SK-N-SH treated with all-trans-retinoic acid at 6 μM for 48 hours (cell line): ENCODE measurements around the gene CPTP.

Source experiments
- ATAC-seq: fragments of 200-7000 bp; cut with Tn5 transposase; 3 replicates; pipeline ENCODE4 v1.9.1; 2020; ENCODE audit warnings: mild to moderate bottlenecking, moderate library complexity
- ARNTL ChIP-seq: fragments of 450-650 bp; formaldehyde crosslinking; IDR thresholded peaks from 2 replicates; pipeline ENCODE4 v1.5.0; 2020; ENCODE audit warnings: low read depth, mild to moderate bottlenecking, moderate library complexity, borderline replicate concordance
- BACH2 ChIP-seq: fragments of 250-450 bp; sonication (Bioruptor Pico); IDR thresholded peaks from 2 replicates; pipeline ENCODE4 v1.9.0; 2021; ENCODE audit warnings: mild to moderate bottlenecking, borderline replicate concordance
- CSDC2 ChIP-seq: fragments of 250-450 bp; sonication (Bioruptor Pico); IDR thresholded peaks from 2 replicates; pipeline ENCODE4 v1.5.0; 2020; ENCODE audit warnings: mild to moderate bottlenecking, moderate library complexity
- ESRRG ChIP-seq: fragments of 250-450 bp; sonication (Bioruptor Pico); IDR thresholded peaks from 2 replicates; pipeline ENCODE4 v1.6.1; 2021; ENCODE audit warnings: mild to moderate bottlenecking
- GLIS3 ChIP-seq: fragments of 250-450 bp; sonication (Bioruptor Pico); IDR thresholded peaks from 2 replicates; pipeline ENCODE4 v1.5.0; 2020; ENCODE audit warnings: mild to moderate bottlenecking, moderate library complexity
- ISL1 ChIP-seq: fragments of 250-450 bp; sonication (Bioruptor Pico); IDR thresholded peaks from 2 replicates; pipeline ENCODE4 v2.1.2; 2022; ENCODE audit warnings: mild to moderate bottlenecking, moderate library complexity
- OSR1 ChIP-seq: fragments of 250-450 bp; sonication (Bioruptor Pico); IDR thresholded peaks from 2 replicates; pipeline ENCODE4 v1.8.0; 2022; ENCODE audit warnings: moderate library complexity, mild to moderate bottlenecking, inconsistent platforms
- PPARA ChIP-seq: fragments of 250-450 bp; sonication (Bioruptor Pico); IDR thresholded peaks from 2 replicates; pipeline ENCODE4 v1.5.0; 2020; ENCODE audit warnings: mild to moderate bottlenecking, borderline replicate concordance
- TCF4 ChIP-seq: fragments of 250-450 bp; sonication (Bioruptor Pico); IDR thresholded peaks from 2 replicates; pipeline ENCODE4 v1.8.0; 2021; ENCODE audit warnings: mild to moderate bottlenecking, moderate library complexity, borderline replicate concordance
- TOX ChIP-seq: fragments of 250-450 bp; sonication (Bioruptor Pico); IDR thresholded peaks from 2 replicates; pipeline ENCODE4 v1.8.0; 2021; ENCODE audit warnings: mild to moderate bottlenecking, moderate library complexity, borderline replicate concordance
- ZFP3 ChIP-seq: fragments of 250-450 bp; sonication (Bioruptor Pico); IDR thresholded peaks from 2 replicates; pipeline ENCODE4 v1.5.0; 2020; ENCODE audit warnings: mild to moderate bottlenecking, moderate library complexity
- ZFP30 ChIP-seq: fragments of 450-650 bp; formaldehyde crosslinking; IDR thresholded peaks from 2 replicates; pipeline ENCODE4 v1.5.0; 2022; ENCODE audit warnings: mild to moderate bottlenecking, moderate library complexity
- ZNF70 ChIP-seq: fragments of 450-650 bp; formaldehyde crosslinking; IDR thresholded peaks from 2 replicates; pipeline ENCODE4 v1.5.0; 2020; ENCODE audit warnings: mild to moderate bottlenecking, moderate library complexity
- TF ChIP-seq, protein P1 (sequence below): fragments of 250-450 bp; sonication (Bioruptor Pico); IDR thresholded peaks from 2 replicates; pipeline ENCODE4 v1.5.0; 2020; ENCODE audit warnings: mild to moderate bottlenecking, moderate library complexity
- TF ChIP-seq, protein P2 (sequence below): fragments of 250-450 bp; sonication (Bioruptor Pico); IDR thresholded peaks from 2 replicates; pipeline ENCODE4 v1.8.0; 2020; ENCODE audit warnings: mild to moderate bottlenecking, moderate library complexity, borderline replicate concordance
- TF ChIP-seq, protein P3 (sequence below): fragments of 250-450 bp; sonication (Bioruptor Pico); IDR thresholded peaks from 2 replicates; pipeline ENCODE4 v1.8.0; 2021; ENCODE audit warnings: low read depth, mild to moderate bottlenecking, moderate library complexity, borderline replicate concordance
- TF ChIP-seq, protein P4 (sequence below): fragments of 250-450 bp; sonication (Bioruptor Pico); IDR thresholded peaks from 2 replicates; pipeline ENCODE4 v1.5.1; 2020; ENCODE audit warnings: low read depth, mild to moderate bottlenecking, moderate library complexity
- TF ChIP-seq, protein P5 (sequence below): fragments of 250-450 bp; sonication (Bioruptor Pico); IDR thresholded peaks from 2 replicates; pipeline ENCODE4 v1.5.1; 2021; ENCODE audit warnings: mild to moderate bottlenecking, moderate library complexity

The CPTP gene

DNA sequence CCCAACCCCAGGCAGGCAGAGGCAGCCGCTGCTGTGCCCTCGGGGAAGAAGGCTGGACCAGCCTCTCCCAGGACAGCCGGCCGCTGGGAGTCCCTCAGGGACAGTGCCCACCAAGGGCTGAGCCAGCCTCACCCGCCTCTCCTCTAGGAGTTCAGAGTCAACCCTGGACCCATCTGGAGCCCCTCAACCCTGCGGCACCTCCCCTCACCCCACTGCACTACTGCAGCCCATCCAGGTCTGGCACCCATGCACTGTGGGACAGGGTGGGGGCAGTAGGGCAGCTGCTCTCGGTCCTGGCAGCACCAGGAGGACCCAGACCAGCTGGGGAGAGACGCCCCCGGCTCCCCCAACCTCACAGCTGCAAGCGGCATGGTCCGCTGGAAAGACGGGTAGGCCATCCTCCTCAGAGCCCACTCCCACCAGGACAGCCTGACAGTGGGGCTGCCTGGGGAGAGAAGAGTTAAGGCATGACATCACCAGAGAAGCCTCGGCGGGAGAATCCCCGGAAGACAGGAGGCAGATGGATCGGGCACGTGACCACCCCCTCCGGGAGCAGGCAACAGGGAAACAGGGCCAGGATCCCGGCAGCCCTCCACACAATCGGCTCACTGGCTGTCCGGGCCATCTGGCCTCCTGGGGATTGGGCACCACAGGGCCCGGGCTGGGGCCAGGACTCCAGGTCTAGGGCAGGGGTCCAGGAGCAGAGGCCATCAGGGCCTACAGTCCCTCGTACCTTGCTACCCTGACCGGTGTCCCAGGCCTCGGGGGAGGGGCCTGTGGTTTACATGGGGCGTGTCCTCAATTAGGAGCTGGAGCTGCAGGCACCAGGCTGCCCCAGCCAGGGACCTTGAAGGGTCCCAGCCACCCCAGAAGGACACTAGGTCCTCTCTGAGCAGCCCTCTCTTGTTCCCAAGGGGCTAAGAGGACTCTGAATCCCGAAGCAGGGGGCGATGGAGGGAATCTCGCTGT lies 20.0 kb upstream of the CPTP start (continued):
- TF ChIP-seq, protein P1, sequence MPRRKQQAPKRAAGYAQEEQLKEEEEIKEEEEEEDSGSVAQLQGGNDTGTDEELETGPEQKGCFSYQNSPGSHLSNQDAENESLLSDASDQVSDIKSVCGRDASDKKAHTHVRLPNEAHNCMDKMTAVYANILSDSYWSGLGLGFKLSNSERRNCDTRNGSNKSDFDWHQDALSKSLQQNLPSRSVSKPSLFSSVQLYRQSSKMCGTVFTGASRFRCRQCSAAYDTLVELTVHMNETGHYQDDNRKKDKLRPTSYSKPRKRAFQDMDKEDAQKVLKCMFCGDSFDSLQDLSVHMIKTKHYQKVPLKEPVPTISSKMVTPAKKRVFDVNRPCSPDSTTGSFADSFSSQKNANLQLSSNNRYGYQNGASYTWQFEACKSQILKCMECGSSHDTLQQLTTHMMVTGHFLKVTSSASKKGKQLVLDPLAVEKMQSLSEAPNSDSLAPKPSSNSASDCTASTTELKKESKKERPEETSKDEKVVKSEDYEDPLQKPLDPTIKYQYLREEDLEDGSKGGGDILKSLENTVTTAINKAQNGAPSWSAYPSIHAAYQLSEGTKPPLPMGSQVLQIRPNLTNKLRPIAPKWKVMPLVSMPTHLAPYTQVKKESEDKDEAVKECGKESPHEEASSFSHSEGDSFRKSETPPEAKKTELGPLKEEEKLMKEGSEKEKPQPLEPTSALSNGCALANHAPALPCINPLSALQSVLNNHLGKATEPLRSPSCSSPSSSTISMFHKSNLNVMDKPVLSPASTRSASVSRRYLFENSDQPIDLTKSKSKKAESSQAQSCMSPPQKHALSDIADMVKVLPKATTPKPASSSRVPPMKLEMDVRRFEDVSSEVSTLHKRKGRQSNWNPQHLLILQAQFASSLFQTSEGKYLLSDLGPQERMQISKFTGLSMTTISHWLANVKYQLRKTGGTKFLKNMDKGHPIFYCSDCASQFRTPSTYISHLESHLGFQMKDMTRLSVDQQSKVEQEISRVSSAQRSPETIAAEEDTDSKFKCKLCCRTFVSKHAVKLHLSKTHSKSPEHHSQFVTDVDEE (CRISPR knock-in tag) = peak; percentile 78; the same call in 1 of the 2 replicates
- TF ChIP-seq ZFP30 (CRISPR knock-in tag) (no peak; the same call in 1 of the 2 replicates), CSDC2 (CRISPR knock-in tag) (0 out of 2 replicates have a peak, but pooled peaks have one; percentile 71)
- TF ChIP-seq, protein P2, sequence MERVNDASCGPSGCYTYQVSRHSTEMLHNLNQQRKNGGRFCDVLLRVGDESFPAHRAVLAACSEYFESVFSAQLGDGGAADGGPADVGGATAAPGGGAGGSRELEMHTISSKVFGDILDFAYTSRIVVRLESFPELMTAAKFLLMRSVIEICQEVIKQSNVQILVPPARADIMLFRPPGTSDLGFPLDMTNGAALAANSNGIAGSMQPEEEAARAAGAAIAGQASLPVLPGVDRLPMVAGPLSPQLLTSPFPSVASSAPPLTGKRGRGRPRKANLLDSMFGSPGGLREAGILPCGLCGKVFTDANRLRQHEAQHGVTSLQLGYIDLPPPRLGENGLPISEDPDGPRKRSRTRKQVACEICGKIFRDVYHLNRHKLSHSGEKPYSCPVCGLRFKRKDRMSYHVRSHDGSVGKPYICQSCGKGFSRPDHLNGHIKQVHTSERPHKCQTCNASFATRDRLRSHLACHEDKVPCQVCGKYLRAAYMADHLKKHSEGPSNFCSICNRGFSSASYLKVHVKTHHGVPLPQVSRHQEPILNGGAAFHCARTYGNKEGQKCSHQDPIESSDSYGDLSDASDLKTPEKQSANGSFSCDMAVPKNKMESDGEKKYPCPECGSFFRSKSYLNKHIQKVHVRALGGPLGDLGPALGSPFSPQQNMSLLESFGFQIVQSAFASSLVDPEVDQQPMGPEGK (CRISPR knock-in tag) = no peak
- TF ChIP-seq, protein P3, sequence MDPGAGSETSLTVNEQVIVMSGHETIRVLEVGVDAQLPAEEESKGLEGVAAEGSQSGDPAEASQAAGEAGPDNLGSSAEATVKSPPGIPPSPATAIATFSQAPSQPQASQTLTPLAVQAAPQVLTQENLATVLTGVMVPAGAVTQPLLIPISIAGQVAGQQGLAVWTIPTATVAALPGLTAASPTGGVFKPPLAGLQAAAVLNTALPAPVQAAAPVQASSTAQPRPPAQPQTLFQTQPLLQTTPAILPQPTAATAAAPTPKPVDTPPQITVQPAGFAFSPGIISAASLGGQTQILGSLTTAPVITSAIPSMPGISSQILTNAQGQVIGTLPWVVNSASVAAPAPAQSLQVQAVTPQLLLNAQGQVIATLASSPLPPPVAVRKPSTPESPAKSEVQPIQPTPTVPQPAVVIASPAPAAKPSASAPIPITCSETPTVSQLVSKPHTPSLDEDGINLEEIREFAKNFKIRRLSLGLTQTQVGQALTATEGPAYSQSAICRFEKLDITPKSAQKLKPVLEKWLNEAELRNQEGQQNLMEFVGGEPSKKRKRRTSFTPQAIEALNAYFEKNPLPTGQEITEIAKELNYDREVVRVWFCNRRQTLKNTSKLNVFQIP = no peak

DNA sequence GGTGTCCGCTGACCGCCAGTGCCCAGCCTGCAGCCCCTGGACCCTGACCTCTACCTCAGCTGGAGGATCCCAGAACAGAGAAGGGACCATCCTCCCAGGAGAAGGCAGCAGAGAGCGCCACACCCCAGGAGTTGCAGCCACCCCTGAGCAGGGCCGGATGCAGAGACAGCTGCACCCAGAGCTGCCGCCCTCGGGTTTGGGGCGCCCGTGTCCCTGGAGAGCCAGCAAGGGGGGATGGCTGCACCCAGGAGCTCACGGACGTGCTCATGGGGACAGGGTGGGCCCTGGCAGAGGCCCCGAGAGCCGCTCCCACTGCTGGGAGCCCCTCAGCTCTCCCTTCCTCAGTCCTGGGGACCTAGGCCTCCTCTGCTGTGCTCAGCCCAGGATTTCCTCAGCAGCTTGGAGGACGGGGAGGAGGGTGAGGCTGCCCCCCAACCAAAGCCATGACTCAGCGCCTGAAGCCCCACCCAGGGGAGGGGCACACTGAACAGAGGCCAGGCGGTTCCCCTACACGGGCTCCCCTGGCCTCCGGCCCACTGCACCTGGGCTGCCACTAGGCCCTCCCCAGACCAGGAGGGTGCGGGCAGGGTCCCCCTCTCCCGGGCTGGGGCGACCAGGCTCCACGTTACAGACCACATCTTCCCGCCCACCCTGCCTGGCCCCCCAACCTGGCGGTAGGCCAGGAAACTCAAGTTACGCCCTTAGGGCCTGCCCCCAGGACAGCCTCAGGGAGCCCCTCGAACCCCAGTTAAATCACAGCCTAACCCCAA lies 19.1 kb upstream of the CPTP start:
- peak; percentile 28 for ATAC-seq
- TF ChIP-seq OSR1 (CRISPR knock-in tag) (no peak), ZNF70 (CRISPR knock-in tag) (no peak), PPARA (CRISPR knock-in tag) (no peak), GLIS3 (CRISPR knock-in tag) (no peak), TOX (CRISPR knock-in tag) (no peak), ZFP3 (CRISPR knock-in tag) (no peak), TCF4 (no peak), ZFP30 (CRISPR knock-in tag) (no peak), BACH2 (CRISPR knock-in tag) (no peak), ISL1 (no peak), CSDC2 (CRISPR knock-in tag) (no peak), ARNTL (CRISPR knock-in tag) (no peak), ESRRG (CRISPR knock-in tag) (no peak)
- TF ChIP-seq, protein P2 (CRISPR knock-in tag) = no peak; the same call in 1 of the 2 replicates
- TF ChIP-seq, protein P3 = no peak
- TF ChIP-seq, protein P1 (CRISPR knock-in tag) = no peak
- TF ChIP-seq, protein P4, sequence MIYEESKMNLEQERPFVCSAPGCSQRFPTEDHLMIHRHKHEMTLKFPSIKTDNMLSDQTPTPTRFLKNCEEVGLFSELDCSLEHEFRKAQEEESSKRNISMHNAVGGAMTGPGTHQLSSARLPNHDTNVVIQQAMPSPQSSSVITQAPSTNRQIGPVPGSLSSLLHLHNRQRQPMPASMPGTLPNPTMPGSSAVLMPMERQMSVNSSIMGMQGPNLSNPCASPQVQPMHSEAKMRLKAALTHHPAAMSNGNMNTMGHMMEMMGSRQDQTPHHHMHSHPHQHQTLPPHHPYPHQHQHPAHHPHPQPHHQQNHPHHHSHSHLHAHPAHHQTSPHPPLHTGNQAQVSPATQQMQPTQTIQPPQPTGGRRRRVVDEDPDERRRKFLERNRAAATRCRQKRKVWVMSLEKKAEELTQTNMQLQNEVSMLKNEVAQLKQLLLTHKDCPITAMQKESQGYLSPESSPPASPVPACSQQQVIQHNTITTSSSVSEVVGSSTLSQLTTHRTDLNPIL (CRISPR knock-in tag) = no peak
- TF ChIP-seq, protein P5, sequence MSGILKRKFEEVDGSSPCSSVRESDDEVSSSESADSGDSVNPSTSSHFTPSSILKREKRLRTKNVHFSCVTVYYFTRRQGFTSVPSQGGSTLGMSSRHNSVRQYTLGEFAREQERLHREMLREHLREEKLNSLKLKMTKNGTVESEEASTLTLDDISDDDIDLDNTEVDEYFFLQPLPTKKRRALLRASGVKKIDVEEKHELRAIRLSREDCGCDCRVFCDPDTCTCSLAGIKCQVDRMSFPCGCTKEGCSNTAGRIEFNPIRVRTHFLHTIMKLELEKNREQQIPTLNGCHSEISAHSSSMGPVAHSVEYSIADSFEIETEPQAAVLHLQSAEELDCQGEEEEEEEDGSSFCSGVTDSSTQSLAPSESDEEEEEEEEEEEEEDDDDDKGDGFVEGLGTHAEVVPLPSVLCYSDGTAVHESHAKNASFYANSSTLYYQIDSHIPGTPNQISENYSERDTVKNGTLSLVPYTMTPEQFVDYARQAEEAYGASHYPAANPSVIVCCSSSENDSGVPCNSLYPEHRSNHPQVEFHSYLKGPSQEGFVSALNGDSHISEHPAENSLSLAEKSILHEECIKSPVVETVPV (CRISPR knock-in tag) = no peak
- TF ChIP-seq, all 23 proteins: peak for 0
